Activated CD8-positive, alpha-beta T cell treated with anti-CD3 and anti-CD28 coated beads, Interleukin-2, amount 10 ng/mL, durations not matched to agents 7 days and 5 days (primary cell): ENCODE measurements around the gene IFITM2. TPM values are rescaled to one million over a fixed set of nuclear protein-coding genes. Genes with fewer than 3 reads are reported as not detected.
"Not testable (repeated sequence)": the region's sequence is repeated elsewhere in the genome, so short reads cannot be mapped to it uniquely, and the experiment has no call there.

ENCODE experiments used
- ATAC-seq: fragments of 150-1000 bp; cut with Tn5 transposase; one replicate; pipeline ENCODE4 v1.10.0; 2021; ENCODE audit warnings: moderate library complexity
- CTCF ChIA-PET: fragments of 350-600 bp; sonication (Branson Sonifier 250); formaldehyde crosslinking; loops from one replicate; lab custom pipeline; 2021; ENCODE audit warnings: antibody characterized with exemption; lab: Charles Lee
- POLR2A ChIA-PET: fragments of 350-600 bp; sonication (Branson Sonifier 250); formaldehyde crosslinking; loops from one replicate; lab custom pipeline; 2021; ENCODE audit warnings: antibody characterized with exemption; lab: Charles Lee
- DNase-seq: peaks from one replicate; pipeline ENCODE4 v3.0.0-alpha.2; 2020
- H3K27ac Mint-ChIP-seq: one replicate; pipeline ENCODE4 v1.8.0; 2021; ENCODE audit warnings: mild to moderate bottlenecking, mixed read lengths
- H3K27me3 Mint-ChIP-seq: one replicate; pipeline ENCODE4 v1.8.0; 2021; ENCODE audit warnings: low read depth, mixed read lengths
- H3K36me3 Mint-ChIP-seq: one replicate; pipeline ENCODE4 v1.8.0; 2021; ENCODE audit warnings: low read depth, mixed read lengths
- H3K4me1 Mint-ChIP-seq: one replicate; pipeline ENCODE4 v1.8.0; 2021; ENCODE audit warnings: low read depth, mixed read lengths
- H3K4me3 Mint-ChIP-seq: one replicate; pipeline ENCODE4 v1.8.0; 2021; ENCODE audit warnings: mild to moderate bottlenecking, mixed read lengths
- H3K9me3 Mint-ChIP-seq: one replicate; pipeline ENCODE4 v1.8.0; 2022; ENCODE audit warnings: mixed read lengths; ENCODE audit not compliant: insufficient read depth
- total RNA-seq, 2 experiments: library from RNA; stranded (reverse); gene quantifications; one replicate each; pipeline ENCODE4 v1.2.3, GENCODE V29; 2021

IFITM2 gene
- total RNA-seq, 2 experiments from 2014 or later: 2,197 to 2,304 TPM

GRCh38 chr11:312092-312816 is 4.6 kb downstream of the IFITM2 start:
- CTCF ChIA-PET: interaction anchor here (0.9 to 2.1 kb wide), 8 partner anchors 22 to 206 kb away, joined by 3 to 10 read pairs (median 5); no protein-coding TSS in a partner anchor
- ATAC-seq (peak; percentile 7), DNase-seq (peak; percentile 71)

GRCh38 chr11:313304-313786 is 5.7 kb downstream of the IFITM2 start:
- ChIA-PET POLR2A (interaction anchor here (0.7 to 4.8 kb wide), 13 partner anchors 11 to 108 kb away, joined by 3 to 36 read pairs (median 12); partner anchors contain the start of genes BET1L, IFITM5, PGGHG and RIC8A), CTCF (interaction anchor here (0.9 to 2.1 kb wide), 3 partner anchors 24 to 63 kb away, joined by 3 to 10 read pairs (median 5); no protein-coding TSS in a partner anchor)
- no peaks in the 10 kb centered on the region for H3K9me3 Mint-ChIP-seq
- peaks cover 13% of the 10 kb centered on the region for H3K4me1 Mint-ChIP-seq
- peak overlapping the region; percentile 87 for H3K4me3 Mint-ChIP-seq
- DNase-seq (no peak), ATAC-seq (no peak)
- H3K27ac Mint-ChIP-seq: peak overlapping the region; percentile 99
- peaks cover 73% of the 10 kb centered on the region for H3K36me3 Mint-ChIP-seq
- no peaks in the 10 kb centered on the region for H3K27me3 Mint-ChIP-seq

More at GRCh38 chr11:312092-312816, 4.6 kb downstream of the IFITM2 start:
- no peaks in the 10 kb centered on the region for H3K9me3 Mint-ChIP-seq
- peak overlapping the region; percentile 99 for H3K27ac Mint-ChIP-seq
- no peaks in the 10 kb centered on the region for H3K27me3 Mint-ChIP-seq
- peaks cover 22% of the 10 kb centered on the region for H3K4me1 Mint-ChIP-seq
- peaks cover 71% of the 10 kb centered on the region for H3K36me3 Mint-ChIP-seq
- peak overlapping the region; percentile 87 for H3K4me3 Mint-ChIP-seq
- POLR2A ChIA-PET: interaction anchor here (0.6 to 3.3 kb wide), 18 partner anchors 10 to 194 kb away, joined by 3 to 36 read pairs (median 6); partner anchors contain the start of genes BET1L, IFITM5, NLRP6 and PGGHG

- DNase-seq (peak; percentile 90), ATAC-seq (peak; percentile 45)
- ChIA-PET POLR2A (interaction anchor here (1.6 to 4.8 kb wide), 8 partner anchors 8 to 107 kb away, joined by 4 to 73 read pairs (median 32); partner anchors contain the start of genes BET1L, IFITM2, IFITM5 and NLRP6), CTCF (interaction anchor here (4.0 kb wide), 1 partner anchor 8 kb away, joined by 38 read pairs; the partner anchor contains the start of gene IFITM2)
- H3K4me3 Mint-ChIP-seq: peak within 1 kb of the TSS; percentile 87
- peaks cover 67% of the 10 kb centered on the region for H3K36me3 Mint-ChIP-seq
- peaks cover 13% of the 10 kb centered on the region for H3K4me1 Mint-ChIP-seq
- no peaks in the 10 kb centered on the region for H3K9me3 Mint-ChIP-seq
- H3K27ac Mint-ChIP-seq: peak within 1 kb of the TSS; percentile 99
- H3K27me3 Mint-ChIP-seq: no peaks in the 10 kb centered on the region
These were observed 6.4 kb downstream of the IFITM2 start, which contains the start of gene IFITM1 for GRCh38 chr11:313787-314553. IFITM1 (plus strand) TSS chr11:314040; CDS start chr11:314171, 131 bp downstream.

- ChIA-PET CTCF (interaction anchor here (4.0 kb wide), 1 partner anchor 9 kb away, joined by 38 read pairs; the partner anchor contains the start of gene IFITM2), POLR2A (interaction anchor here (1.5 to 4.8 kb wide), 8 partner anchors 9 to 47 kb away, joined by 9 to 73 read pairs (median 35); partner anchors contain the start of genes IFITM2, IFITM5, NLRP6 and PGGHG)
- H3K27me3 Mint-ChIP-seq, H3K9me3 Mint-ChIP-seq, DNase-seq, ATAC-seq: not testable (repeated sequence)
- Mint-ChIP-seq H3K27ac (peak overlapping the region; percentile 99), H3K36me3 (peaks cover 63% of the 10 kb centered on the region), H3K4me3 (peak overlapping the region; percentile 87), H3K4me1 (peaks cover 13% of the 10 kb centered on the region)
These were observed 6.9 kb downstream of the IFITM2 start for GRCh38 chr11:314554-314875.

- H3K36me3 Mint-ChIP-seq: peaks cover 62% of the 10 kb centered on the region
- ChIA-PET POLR2A (interaction anchor here (1.5 to 4.8 kb wide), 10 partner anchors 9 to 47 kb away, joined by 9 to 73 read pairs (median 32); partner anchors contain the start of genes IFITM2, IFITM5 and NLRP6), CTCF (interaction anchor here (1.9 to 4.0 kb wide), 3 partner anchors 9 to 47 kb away, joined by 4 to 38 read pairs (median 17); partner anchors contain the start of gene IFITM2)
- DNase-seq (peak; percentile 55), ATAC-seq (no peak)
- peak overlapping the region; percentile 87 for H3K4me3 Mint-ChIP-seq
- peaks cover 16% of the 10 kb centered on the region for H3K4me1 Mint-ChIP-seq
- H3K9me3 Mint-ChIP-seq: no peaks in the 10 kb centered on the region
- peak overlapping the region; percentile 99 for H3K27ac Mint-ChIP-seq
- H3K27me3 Mint-ChIP-seq: no peaks in the 10 kb centered on the region
These were observed 7.5 kb downstream of the IFITM2 start for GRCh38 chr11:315051-315481.

GRCh38 chr11:315516-315994 is 7.9 kb downstream of the IFITM2 start:
- no peak for DNase-seq
- ChIA-PET CTCF (interaction anchor here (1.8 to 4.0 kb wide), 4 partner anchors 10 to 47 kb away, joined by 4 to 38 read pairs (median 12); partner anchors contain the start of genes IFITM2 and PGGHG), POLR2A (interaction anchor here (1.5 to 4.8 kb wide), 10 partner anchors 9 to 48 kb away, joined by 9 to 73 read pairs (median 32); partner anchors contain the start of genes IFITM2, IFITM5 and NLRP6)
- Mint-ChIP-seq H3K36me3 (peaks cover 67% of the 10 kb centered on the region), H3K4me1 (peaks cover 21% of the 10 kb centered on the region), H3K4me3 (peak overlapping the region; percentile 87), H3K27ac (peak overlapping the region; percentile 99), H3K27me3 (no peaks in the 10 kb centered on the region), H3K9me3 (no peaks in the 10 kb centered on the region)
- no peak for ATAC-seq

GRCh38 chr11:316031-316701 is 8.6 kb downstream of the IFITM2 start:
- ChIA-PET CTCF (interaction anchor here (1.0 to 4.0 kb wide), 10 partner anchors 10 to 203 kb away, joined by 3 to 38 read pairs (median 8); partner anchors contain the start of genes IFITM2 and PGGHG), POLR2A (interaction anchor here (0.9 to 4.8 kb wide), 19 partner anchors 9 to 133 kb away, joined by 3 to 73 read pairs (median 15); partner anchors contain the start of genes BET1L, IFITM2, IFITM5 and NLRP6)
- Mint-ChIP-seq H3K27me3 (no peaks in the 10 kb centered on the region), H3K27ac (peak overlapping the region; percentile 98), H3K9me3 (no peaks in the 10 kb centered on the region), H3K4me3 (peak overlapping the region; percentile 87), H3K36me3 (peaks cover 69% of the 10 kb centered on the region), H3K4me1 (peaks cover 23% of the 10 kb centered on the region)
- ATAC-seq: no peak
- peak; percentile 74 for DNase-seq

- Mint-ChIP-seq H3K4me3 (peak overlapping the region; percentile 87), H3K9me3 (no peaks in the 10 kb centered on the region), H3K27ac (peak overlapping the region; percentile 98), H3K27me3 (no peaks in the 10 kb centered on the region), H3K4me1 (peaks cover 22% of the 10 kb centered on the region), H3K36me3 (peaks cover 66% of the 10 kb centered on the region)
- ChIA-PET CTCF (interaction anchor here (0.8 to 4.0 kb wide), 18 partner anchors 8 to 202 kb away, joined by 3 to 38 read pairs (median 4); partner anchors contain the start of genes IFITM2 and PGGHG), POLR2A (interaction anchor here (0.7 to 4.8 kb wide), 26 partner anchors 8 to 404 kb away, joined by 3 to 73 read pairs (median 9); partner anchors contain the start of genes BET1L, IFITM2, IFITM5 and NLRP6)
- DNase-seq: no peak
- ATAC-seq: no peak
These were observed 9.3 kb downstream of the IFITM2 start for GRCh38 chr11:316891-317301.

GRCh38 chr11:317668-318404 is 10.2 kb downstream of the IFITM2 start:
- H3K4me1 Mint-ChIP-seq: peaks cover 22% of the 10 kb centered on the region
- peaks cover 61% of the 10 kb centered on the region for H3K36me3 Mint-ChIP-seq
- H3K27me3 Mint-ChIP-seq, H3K9me3 Mint-ChIP-seq, ATAC-seq: not testable (repeated sequence)
- ChIA-PET CTCF (interaction anchor here (0.8 to 4.0 kb wide), 16 partner anchors 9 to 201 kb away, joined by 3 to 38 read pairs (median 6); partner anchors contain the start of genes IFITM2 and PGGHG), POLR2A (interaction anchor here (0.6 to 4.8 kb wide), 21 partner anchors 9 to 403 kb away, joined by 3 to 73 read pairs (median 15); partner anchors contain the start of genes BET1L, IFITM2, IFITM5 and NLRP6)
- H3K4me3 Mint-ChIP-seq: peak overlapping the region; percentile 87
- H3K27ac Mint-ChIP-seq: peak overlapping the region; percentile 98
- peak; percentile 46 for DNase-seq
